Measurements from ENCODE around the gene SPATA45. TPM values are rescaled to one million over a fixed set of nuclear protein-coding genes. Genes with fewer than 3 reads are reported as not detected.

The SPATA45 gene
- polyA plus RNA-seq (2011; rRNA removed): not detected in 2 replicates
- polyA minus RNA-seq (2011; rRNA and poly(A)+ RNA removed): not detected in 2 replicates

DNA sequence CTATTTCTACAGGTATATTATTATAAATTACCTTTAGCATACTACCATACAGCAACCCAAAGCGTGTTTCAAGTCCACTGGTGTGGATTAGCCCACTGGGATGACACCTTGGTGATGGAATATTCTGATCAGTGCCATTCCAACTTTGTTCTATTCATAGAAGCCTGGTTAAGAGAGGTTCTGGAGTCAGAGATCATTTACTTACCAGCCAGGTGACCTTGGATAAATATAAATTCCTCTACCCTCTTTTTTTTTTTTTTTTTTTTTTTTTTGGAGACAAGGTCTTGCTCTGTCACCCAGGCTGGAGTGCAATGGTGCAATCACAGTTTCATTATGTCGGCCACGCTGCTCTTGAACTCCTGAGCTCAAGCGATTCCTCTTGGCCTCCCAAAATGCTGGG lies at the start of gene SPATA45:
Gene SPATA45 (minus strand): TSS at position 101 of the 400 bp plus-strand sequence. CDS start 11,500 bp downstream, outside the sequence.
- no peak within 1 kb of the TSS for H3K27ac ChIP-seq (ENCODE audit: low read depth, low read length)
- no peak within 1 kb of the TSS for H3K4me3 ChIP-seq (ENCODE audit: low read depth, low read length)
- no peak for DNase-seq (ENCODE audit: low read depth, low spot score)
- H3K9me3 ChIP-seq (ENCODE audit: control insufficient read depth, insufficient read depth, low read length): no peaks in the 10 kb centered on the region
- TF ChIP-seq CTCF (IDR thresholded peaks at IDR 0.05; ENCODE audit: low read depth, low read length): no peak
- CTCF ChIA-PET: no interaction called here
- no peaks in the 10 kb centered on the region for H3K27me3 ChIP-seq (ENCODE audit: control insufficient read depth, insufficient read depth, low read length)
- POLR2A ChIA-PET: no interaction called here

DNA sequence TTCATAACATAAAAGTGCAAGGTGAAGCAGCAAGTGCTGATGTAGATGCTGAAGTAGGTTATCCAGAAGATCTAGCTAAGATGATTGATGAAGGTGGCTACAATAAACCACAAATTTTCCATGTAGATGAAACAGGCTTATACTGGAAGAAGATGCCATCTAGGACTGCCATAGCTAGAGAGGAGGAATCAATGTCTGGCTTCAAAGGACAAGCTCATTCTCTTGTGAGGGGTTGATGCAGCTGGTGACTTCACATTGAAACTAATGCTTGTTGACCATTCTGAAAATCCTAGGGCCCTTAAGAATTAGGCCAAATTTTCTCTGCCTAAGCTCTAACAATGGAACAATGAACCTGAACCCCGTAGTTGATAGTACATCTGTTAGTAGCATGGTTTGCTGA lies 44.7 kb upstream of the SPATA45 start:
- no peaks in the 10 kb centered on the region for H3K27me3 ChIP-seq (ENCODE audit: control insufficient read depth, insufficient read depth, low read length)
- no peak for TF ChIP-seq CTCF (IDR thresholded peaks at IDR 0.05; ENCODE audit: low read depth, low read length)
- no peaks in the 10 kb centered on the region for H3K9me3 ChIP-seq (ENCODE audit: control insufficient read depth, insufficient read depth, low read length)
- H3K4me3 ChIP-seq (ENCODE audit: low read depth, low read length): no peak overlapping the region
- no peak for DNase-seq (ENCODE audit: low read depth, low spot score)
- no peak overlapping the region for H3K27ac ChIP-seq (ENCODE audit: low read depth, low read length)
- ChIA-PET POLR2A (no interaction called here), CTCF (interaction anchor here (0.7 to 1.0 kb wide), 2 partner anchors 103 to 284 kb away, joined by 3 read pairs; no protein-coding TSS in a partner anchor)

DNA sequence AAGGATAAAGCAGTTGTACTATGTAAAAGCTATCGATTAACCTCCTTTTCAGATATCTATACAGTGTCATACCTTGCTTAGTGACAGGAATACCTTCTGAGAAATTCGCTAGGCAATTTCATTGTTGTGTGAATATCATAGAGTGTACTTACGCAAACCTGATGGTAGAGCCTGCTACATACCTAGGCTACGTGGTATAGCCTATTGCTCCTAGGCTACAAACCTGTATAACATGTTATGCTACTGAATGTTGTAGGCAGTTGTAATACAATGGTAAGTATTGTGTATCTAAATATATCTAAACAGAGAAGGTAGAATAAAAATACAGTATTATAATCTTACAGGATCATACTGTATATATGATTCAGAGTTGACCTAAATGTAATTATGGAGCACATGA lies 37.1 kb upstream of the SPATA45 start:
- POLR2A ChIA-PET: no interaction called here
- CTCF ChIA-PET: interaction anchor here (0.6 kb wide), 1 partner anchor 110 kb away, joined by 3 read pairs; no protein-coding TSS in a partner anchor
- no peak for TF ChIP-seq CTCF (IDR thresholded peaks at IDR 0.05; ENCODE audit: low read depth, low read length)
- Histone ChIP-seq H3K27me3 (ENCODE audit: control insufficient read depth, insufficient read depth, low read length) (no peaks in the 10 kb centered on the region), H3K9me3 (ENCODE audit: control insufficient read depth, insufficient read depth, low read length) (no peaks in the 10 kb centered on the region), H3K4me3 (ENCODE audit: low read depth, low read length) (no peak overlapping the region), H3K27ac (ENCODE audit: low read depth, low read length) (no peak overlapping the region)
- DNase-seq (ENCODE audit: low read depth, low spot score): no peak

GRCh38 chr1:212879947-212880690 lies 32.7 kb upstream of the SPATA45 start:
- DNase-seq (ENCODE audit: low read depth, low spot score): no peak
- H3K9me3 ChIP-seq (ENCODE audit: control insufficient read depth, insufficient read depth, low read length): no peaks in the 10 kb centered on the region
- CTCF ChIA-PET: interaction anchor here (0.7 kb wide), 1 partner anchor 13 kb away, joined by 3 read pairs; no protein-coding TSS in a partner anchor
- POLR2A ChIA-PET: no interaction called here
- no peak overlapping the region for H3K4me3 ChIP-seq (ENCODE audit: low read depth, low read length)
- H3K27me3 ChIP-seq (ENCODE audit: control insufficient read depth, insufficient read depth, low read length): no peaks in the 10 kb centered on the region
- no peak overlapping the region for H3K27ac ChIP-seq (ENCODE audit: low read depth, low read length)
- no peak for TF ChIP-seq CTCF (IDR thresholded peaks at IDR 0.05; ENCODE audit: low read depth, low read length)

DNA sequence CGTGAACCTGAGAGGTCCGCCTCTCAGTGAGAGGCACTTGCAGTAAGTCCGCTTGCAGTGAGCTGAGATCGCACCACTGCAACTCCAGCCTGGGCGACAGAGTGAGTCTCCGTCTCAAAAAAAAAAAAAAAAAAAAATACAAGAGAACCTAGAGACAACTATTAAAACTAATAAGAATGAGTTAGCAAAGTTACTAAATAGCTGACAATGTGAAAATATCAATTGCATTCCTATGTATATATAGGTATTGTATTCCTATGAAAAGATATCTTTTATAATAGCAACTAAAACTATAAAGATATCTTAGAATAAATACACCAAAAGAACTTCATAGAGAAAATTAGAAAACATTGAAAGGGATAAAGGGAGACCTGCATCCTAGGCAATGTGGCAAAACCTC lies 31.0 kb upstream of the SPATA45 start:
- CTCF ChIA-PET: no interaction called here
- no peak for TF ChIP-seq CTCF (IDR thresholded peaks at IDR 0.05; ENCODE audit: low read depth, low read length)

More for the DNA sequence above, 31.0 kb upstream of the SPATA45 start:
- Histone ChIP-seq H3K27me3 (ENCODE audit: control insufficient read depth, insufficient read depth, low read length) (no peaks in the 10 kb centered on the region), H3K27ac (ENCODE audit: low read depth, low read length) (no peak overlapping the region), H3K4me3 (ENCODE audit: low read depth, low read length) (no peak overlapping the region), H3K9me3 (ENCODE audit: control insufficient read depth, insufficient read depth, low read length) (no peaks in the 10 kb centered on the region)
- POLR2A ChIA-PET: no interaction called here
- DNase-seq (ENCODE audit: low read depth, low spot score): no peak

All from AG04450 (cell line).